Thoracic aorta (tissue), 2 donors: ENCODE measurements around the gene TMEM255B. TPM values are rescaled to one million over a fixed set of nuclear protein-coding genes. Genes with fewer than 3 reads are reported as not detected.

Source experiments
- ATAC-seq: fragments of 150-250 bp; one replicate; pipeline ENCODE4 v1.8.0; 2017; ENCODE audit warnings: low read depth; ENCODE audit not compliant: insufficient number of reproducible peaks, low FRiP score
- DNase-seq: peaks from one replicate; pipeline ENCODE4 v3.0.0-alpha.2; 2020; ENCODE audit warnings: low spot score
- H3K27ac ChIP-seq, 2 donors: fragments of 200-600 bp; sonication (generic); 1 replicate in 1 of 2; 2 replicates in 1 of 2; pipeline ENCODE4 v1.5.1; 2016; ENCODE audit warnings: mild to moderate bottlenecking in 2 of 2, moderate library complexity in 2 of 2
- H3K27me3 ChIP-seq: fragments of 200-600 bp; sonication (generic); replicated peaks from 2 replicates; pipeline ENCODE4 v1.6.0; 2016; ENCODE audit warnings: mild to moderate bottlenecking; ENCODE audit not compliant: insufficient read depth
- H3K36me3 ChIP-seq: fragments of 200-600 bp; sonication (generic); one replicate; pipeline ENCODE4 v1.5.1; 2016
- H3K4me1 ChIP-seq, 2 donors: fragments of 200-600 bp; sonication (generic); 1 replicate in 1 of 2; 2 replicates in 1 of 2; pipeline versions ENCODE4 v1.5.1 to v1.6.0; 2016; ENCODE audit warnings: low read depth in 2 of 2, mild to moderate bottlenecking in 1 of 2; ENCODE audit not compliant: control insufficient read depth in 1 of 2
- H3K4me3 ChIP-seq: fragments of 200-600 bp; sonication (generic); 2 replicates; pipeline ENCODE4 v1.5.1; 2016; ENCODE audit warnings: mild to moderate bottlenecking
- H3K9me3 ChIP-seq: fragments of 200-600 bp; sonication (generic); 2 replicates; pipeline ENCODE4 v1.5.1; 2016
- CTCF ChIP-seq: fragments of 200-600 bp; sonication (generic); IDR thresholded peaks from one replicate; pipeline ENCODE4 v1.5.1; 2019; ENCODE audit warnings: antibody characterized with exemption
- total RNA-seq, 2 donors: library from RNA; depleted of rRNA; stranded (reverse); fragments of >200 nt; gene quantifications; one replicate each; pipeline versions ENCODE4 v1.1.0 to v1.2.3, GENCODE V29; 2016

TMEM255B gene
- total RNA-seq, 2 donors from 2014 or later = 11.2 to 14.9 TPM

- Histone ChIP-seq H3K4me1 (peaks cover 35 to 68% of the 10 kb centered on the region in 2 donors), H3K36me3 (peaks cover 3% of the 10 kb centered on the region), H3K9me3 (no peaks in the 10 kb centered on the region), H3K27me3 (no peaks in the 10 kb centered on the region), H3K4me3 (no peak overlapping the region), H3K27ac (peak overlapping the region; percentile 15 to 26)
- ATAC-seq = no peak
- no peak for TF ChIP-seq CTCF
- no peak for DNase-seq
These were observed 96.2 kb downstream of the TMEM255B start for GRCh38 chr13:113855012-113855921.

- ATAC-seq = no peak
- no peak for TF ChIP-seq CTCF
- no peaks in the 10 kb centered on the region for H3K9me3 ChIP-seq
- no peak overlapping the region for H3K27ac ChIP-seq
- H3K27me3 ChIP-seq = no peaks in the 10 kb centered on the region
- no peak overlapping the region for H3K4me3 ChIP-seq
- no peak for DNase-seq
- peaks cover 42 to 76% of the 10 kb centered on the region in 2 donors for H3K4me1 ChIP-seq
- H3K36me3 ChIP-seq = peaks cover 3% of the 10 kb centered on the region
These were observed 97.1 kb downstream of the TMEM255B start for GRCh38 chr13:113855931-113856715.

- Histone ChIP-seq H3K4me1 (peaks cover 46 to 82% of the 10 kb centered on the region in 2 donors), H3K9me3 (no peaks in the 10 kb centered on the region), H3K36me3 (peaks cover 3% of the 10 kb centered on the region), H3K27ac (no peak overlapping the region), H3K4me3 (no peak overlapping the region), H3K27me3 (no peaks in the 10 kb centered on the region)
- TF ChIP-seq CTCF = no peak
- no peak for DNase-seq
- no peak for ATAC-seq
These were observed 97.7 kb downstream of the TMEM255B start for GRCh38 chr13:113856716-113857065.

- H3K36me3 ChIP-seq = peaks cover 3% of the 10 kb centered on the region
- no peak overlapping the region for H3K4me3 ChIP-seq
- H3K4me1 ChIP-seq = peaks cover 53 to 84% of the 10 kb centered on the region in 2 donors
- TF ChIP-seq CTCF = no peak
- ATAC-seq (no peak), DNase-seq (no peak)
- no peak overlapping the region for H3K27ac ChIP-seq
- H3K9me3 ChIP-seq = no peaks in the 10 kb centered on the region
- no peaks in the 10 kb centered on the region for H3K27me3 ChIP-seq
These were observed 98.6 kb downstream of the TMEM255B start for GRCh38 chr13:113857531-113858195.
